DOHH2 (cell line): ENCODE results near the gene STRIT1.

Experiments
- EZH2phosphoT487 ChIP-seq: fragments of 200-600 bp; sonication (generic); IDR thresholded peaks from 2 replicates; pipeline ENCODE4 v1.6.1; 2017; ENCODE audit warnings: borderline replicate concordance, mild to moderate bottlenecking, antibody characterized with exemption, low read length, moderate library complexity, mixed read lengths
- TF ChIP-seq, protein P1 (sequence below): fragments of 200-600 bp; sonication (generic); IDR thresholded peaks from one replicate; pipeline ENCODE4 v1.5.1; 2014; ENCODE audit warnings: antibody characterized with exemption, mild to moderate bottlenecking, low read depth, low read length; ENCODE audit not compliant: poor library complexity, severe bottlenecking

DNA sequence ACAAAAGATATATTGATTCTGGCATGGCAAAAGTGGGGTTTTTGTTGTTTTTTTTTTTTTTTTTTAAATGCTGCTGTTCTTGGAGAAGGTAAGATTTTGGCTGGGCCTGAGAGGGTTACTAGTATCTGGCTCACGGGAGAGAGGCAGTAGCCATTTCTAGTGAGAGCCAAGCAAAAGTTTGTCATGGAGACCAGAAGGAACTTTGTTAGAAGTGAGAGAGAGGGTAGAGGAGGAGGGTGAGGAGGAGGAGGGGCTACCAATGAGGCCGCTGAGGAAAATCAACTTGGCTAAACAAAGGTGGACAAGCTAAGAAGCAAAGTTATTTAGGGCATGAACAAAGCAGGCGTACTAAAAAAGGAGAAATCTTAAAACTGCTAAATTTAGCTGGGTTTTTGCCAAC, 48.9 kb upstream of the STRIT1 start:
- TF ChIP-seq EZH2phosphoT487, result no peak
- TF ChIP-seq, protein P1, sequence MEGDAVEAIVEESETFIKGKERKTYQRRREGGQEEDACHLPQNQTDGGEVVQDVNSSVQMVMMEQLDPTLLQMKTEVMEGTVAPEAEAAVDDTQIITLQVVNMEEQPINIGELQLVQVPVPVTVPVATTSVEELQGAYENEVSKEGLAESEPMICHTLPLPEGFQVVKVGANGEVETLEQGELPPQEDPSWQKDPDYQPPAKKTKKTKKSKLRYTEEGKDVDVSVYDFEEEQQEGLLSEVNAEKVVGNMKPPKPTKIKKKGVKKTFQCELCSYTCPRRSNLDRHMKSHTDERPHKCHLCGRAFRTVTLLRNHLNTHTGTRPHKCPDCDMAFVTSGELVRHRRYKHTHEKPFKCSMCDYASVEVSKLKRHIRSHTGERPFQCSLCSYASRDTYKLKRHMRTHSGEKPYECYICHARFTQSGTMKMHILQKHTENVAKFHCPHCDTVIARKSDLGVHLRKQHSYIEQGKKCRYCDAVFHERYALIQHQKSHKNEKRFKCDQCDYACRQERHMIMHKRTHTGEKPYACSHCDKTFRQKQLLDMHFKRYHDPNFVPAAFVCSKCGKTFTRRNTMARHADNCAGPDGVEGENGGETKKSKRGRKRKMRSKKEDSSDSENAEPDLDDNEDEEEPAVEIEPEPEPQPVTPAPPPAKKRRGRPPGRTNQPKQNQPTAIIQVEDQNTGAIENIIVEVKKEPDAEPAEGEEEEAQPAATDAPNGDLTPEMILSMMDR, result no peak
